SU-DHL-6 (cell line): ENCODE data around the gene HMGCL.

Experiments
- CTCF ChIP-seq: fragments of 200-600 bp; sonication (generic); IDR thresholded peaks from one replicate; pipeline ENCODE4 v1.5.1; 2017; ENCODE audit warnings: antibody characterized with exemption, mild to moderate bottlenecking, low read length, moderate library complexity; ENCODE audit not compliant: insufficient read depth, poor library complexity, severe bottlenecking
- EZH2phosphoT487 ChIP-seq: fragments of 200-600 bp; sonication (generic), shearing (Covaris generic); conservative IDR thresholded peaks from 2 replicates; pipeline ENCODE4 v1.6.1; 2018; ENCODE audit warnings: mild to moderate bottlenecking, antibody characterized with exemption, low read length, moderate library complexity, mixed read lengths

GRCh38 chr1:23801338-23801748 is 23.9 kb downstream of the HMGCL start:
- TF ChIP-seq EZH2phosphoT487 (no peak), CTCF (no peak)
